T47D (cell line): Measurements from ENCODE around the gene PHACTR3.

Experiments used
- DNase-seq, 2 experiments: peaks; one replicate each; pipeline versions ENCODE4 v3.0.0 to v3.0.0-alpha.2; 2011 to 2012; ENCODE audit warnings: low read depth in 1 of 2, low spot score in 1 of 2
- JUND ChIP-seq: IDR thresholded peaks from 2 replicates; pipeline ENCODE4 v1.6.1; 2012; ENCODE audit warnings: low read depth
- in situ Hi-C: cut with HindIII; loops from 2 replicates; pipeline ENCODE4 v1.10.0; 2016; ENCODE audit warnings: low sequenced_read_pairs, low pct_unique_long_range_greater_than_20kb

The PHACTR3 gene

GRCh38 chr20:59813126-59813947, 209.0 kb downstream of the PHACTR3 start:
- no peak for TF ChIP-seq JUND
- in situ Hi-C loops = no loop called here
- no peak for DNase-seq

- DNase-seq = no peak
- no peak for TF ChIP-seq JUND
- in situ Hi-C loops = no loop called here
Measured at GRCh38 chr20:59813948-59814839, 209.9 kb downstream of the PHACTR3 start.

GRCh38 chr20:59814840-59815340, 210.6 kb downstream of the PHACTR3 start:
- TF ChIP-seq JUND = no peak
- no peak for DNase-seq
- in situ Hi-C loops = no loop called here

- no peak for TF ChIP-seq JUND
- in situ Hi-C loops = no loop called here
- no peak for DNase-seq
Measured at GRCh38 chr20:59816146-59816738, 211.9 kb downstream of the PHACTR3 start.

- in situ Hi-C loops = no loop called here
- no peak for TF ChIP-seq JUND
- DNase-seq = no peak
Measured at GRCh38 chr20:59817406-59817805, 213.1 kb downstream of the PHACTR3 start.

GRCh38 chr20:59817846-59818615, 213.7 kb downstream of the PHACTR3 start:
- no peak for TF ChIP-seq JUND
- in situ Hi-C loops = no loop called here
- DNase-seq = no peak

GRCh38 chr20:59818911-59819310, 214.6 kb downstream of the PHACTR3 start:
- no peak for TF ChIP-seq JUND
- DNase-seq = no peak
- in situ Hi-C loops = no loop called here

GRCh38 chr20:59819496-59820203, 215.3 kb downstream of the PHACTR3 start:
- TF ChIP-seq JUND = no peak
- in situ Hi-C loops = no loop called here
- no peak for DNase-seq

GRCh38 chr20:59820204-59821041, 216.1 kb downstream of the PHACTR3 start:
- no peak for DNase-seq
- in situ Hi-C loops = no loop called here

GRCh38 chr20:59821201-59821600, 216.9 kb downstream of the PHACTR3 start:
- TF ChIP-seq JUND = no peak
- DNase-seq = no peak
- in situ Hi-C loops = no loop called here

More at GRCh38 chr20:59820204-59821041, 216.1 kb downstream of the PHACTR3 start:
- no peak for TF ChIP-seq JUND

GRCh38 chr20:59821788-59822187, 217.4 kb downstream of the PHACTR3 start:
- in situ Hi-C loops = no loop called here
- no peak for DNase-seq
- TF ChIP-seq JUND = no peak
